ENCODE data around the gene CAPN2.

DNA sequence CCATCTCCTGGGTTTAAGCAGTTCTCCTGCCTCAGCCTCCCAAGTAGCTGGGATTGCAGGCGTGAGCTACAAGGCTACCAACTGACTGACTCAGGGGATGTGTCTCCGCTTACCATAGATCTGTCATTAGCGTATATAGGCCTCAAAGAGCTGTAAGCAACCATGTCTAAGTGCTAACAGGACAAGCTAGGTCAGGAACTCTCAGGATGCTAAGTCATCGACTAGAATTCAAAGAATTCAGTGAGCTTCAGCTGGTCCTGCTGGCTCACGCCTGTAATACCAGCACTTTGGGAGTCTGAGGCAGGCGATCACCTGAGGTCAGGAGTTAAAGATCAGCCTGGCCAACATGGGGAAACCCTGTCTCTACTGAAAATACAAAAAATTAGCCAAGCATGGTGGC lies 29.5 kb downstream of the CAPN2 start:
- TF ChIP-seq CTCF (tag by site-specific recombination; IDR thresholded peaks at IDR 0.05) (no peak), ZSCAN23 (tag by site-specific recombination; IDR thresholded peaks at IDR 0.05) (no peak), ZBTB1 (tag by site-specific recombination; IDR thresholded peaks at IDR 0.05) (no peak)

Measured in HEK293 (cell line).